Left forelimb (tissue), 1 donor: ENCODE results near the gene PLAAT3.
"Not testable (repeated sequence)": the region's sequence is repeated elsewhere in the genome, so short reads cannot be mapped to it uniquely, and the experiment has no call there.

Experiments used
- DNase-seq: peaks from one replicate; pipeline ENCODE4 v3.0.0-alpha.2; 2018; ENCODE audit warnings: low spot score

Gene PLAAT3

GRCh38 chr11:63614136-63614671 is at the start of gene PLAAT3:
Gene PLAAT3 (minus strand): TSS chr11:63614433. CDS start chr11:63614014, 419 bp downstream.
- peak; percentile 68 for DNase-seq

- DNase-seq, result no peak
Measured at GRCh38 chr11:63663809-63664208, 49.6 kb upstream of the PLAAT3 start.

GRCh38 chr11:63660972-63661371 is 46.7 kb upstream of the PLAAT3 start:
- no peak for DNase-seq

GRCh38 chr11:63652671-63653070 is 38.4 kb upstream of the PLAAT3 start:
- DNase-seq, result no peak

GRCh38 chr11:63643205-63643604 is 29.0 kb upstream of the PLAAT3 start:
- no peak for DNase-seq

- DNase-seq, result no peak
Measured at GRCh38 chr11:63641727-63642126, 27.5 kb upstream of the PLAAT3 start.

GRCh38 chr11:63639199-63639832 is 25.1 kb upstream of the PLAAT3 start:
- no peak for DNase-seq

GRCh38 chr11:63638436-63638835 is 24.2 kb upstream of the PLAAT3 start:
- DNase-seq, result not testable (repeated sequence)

GRCh38 chr11:63635762-63636465 is 21.7 kb upstream of the PLAAT3 start:
- no peak for DNase-seq

- no peak for DNase-seq
Measured at GRCh38 chr11:63629426-63629825, 15.2 kb upstream of the PLAAT3 start.

- no peak for DNase-seq
Measured at GRCh38 chr11:63623513-63624140, 9.4 kb upstream of the PLAAT3 start.

- no peak for DNase-seq
Measured at GRCh38 chr11:63622323-63622722, 8.1 kb upstream of the PLAAT3 start.

GRCh38 chr11:63621071-63621470 is 6.8 kb upstream of the PLAAT3 start:
- DNase-seq, result no peak

GRCh38 chr11:63619967-63620366 is 5.7 kb upstream of the PLAAT3 start:
- no peak for DNase-seq

- not testable (repeated sequence) for DNase-seq
Measured at GRCh38 chr11:63617686-63618085, 3.5 kb upstream of the PLAAT3 start.

- no peak for DNase-seq
Measured at GRCh38 chr11:63616953-63617352, 2.7 kb upstream of the PLAAT3 start.

- peak; percentile 75 for DNase-seq
Measured at GRCh38 chr11:63613517-63614135, 607 bp downstream of the PLAAT3 start.

GRCh38 chr11:63612181-63612580 is 2.1 kb downstream of the PLAAT3 start:
- DNase-seq, result no peak

GRCh38 chr11:63611395-63611747 is 2.9 kb downstream of the PLAAT3 start:
- no peak for DNase-seq

- DNase-seq, result no peak
Measured at GRCh38 chr11:63610604-63611394, 3.4 kb downstream of the PLAAT3 start.

GRCh38 chr11:63609971-63610580 is 4.2 kb downstream of the PLAAT3 start:
- DNase-seq, result no peak
